ENCODE data around the gene KCNJ10. TPM values are rescaled to one million over a fixed set of nuclear protein-coding genes. Genes with fewer than 3 reads are reported as not detected.

Gene KCNJ10
- total and polyA plus RNA-seq, 4 experiments from 2014 or later, result 0.08 TPM; not detected in 3

- ChIA-PET POLR2A (ENCODE audit: partially characterized antibody) (no interaction called here), CTCF (ENCODE audit: partially characterized antibody) (interaction anchor here (1.0 to 1.5 kb wide), 2 partner anchors 11 to 15 kb away, joined by 3 read pairs; no protein-coding TSS in a partner anchor)
- Histone ChIP-seq H3K36me3 (ENCODE audit: insufficient read depth, low read length) (no peaks in the 10 kb centered on the region), H3K4me1 (ENCODE audit: insufficient read depth, low read length) (peaks cover 11% of the 10 kb centered on the region), H3K27me3 (ENCODE audit: insufficient read depth, low read length) (peaks cover 5% of the 10 kb centered on the region), H3K9me3 (ENCODE audit: control insufficient read depth in 1 of 2, low read length in 2 of 2) (no peaks in the 10 kb centered on the region), H3K27ac (ENCODE audit: low read depth, low read length) (no peak overlapping the region), H3K4me3 (ENCODE audit: low read length in 2 of 2) (no peak overlapping the region)
- intact Hi-C loops (cut with micrococcal nuclease), result no loop called here
- no peak overlapping the region for H3K27ac Mint-ChIP-seq
- no peaks in the 10 kb centered on the region for H3K36me3 Mint-ChIP-seq
- no peaks in the 10 kb centered on the region for H3K9me3 Mint-ChIP-seq
- no peak overlapping the region for H3K4me3 Mint-ChIP-seq
- DNase-seq, result no peak
- peaks cover 6 to 9% (median 7%) of the 10 kb centered on the region in 4 donors for H3K4me1 Mint-ChIP-seq
- peaks cover 31 to 33% of the 10 kb centered on the region in 2 donors for H3K27me3 Mint-ChIP-seq
Observed at GRCh38 chr1:159949981-159950381, 120.0 kb downstream of the KCNJ10 start.

- POLR2A ChIA-PET (ENCODE audit: partially characterized antibody), result no interaction called here
- Histone ChIP-seq H3K27ac (ENCODE audit: low read depth, low read length) (no peak overlapping the region), H3K36me3 (ENCODE audit: insufficient read depth, low read length) (no peaks in the 10 kb centered on the region), H3K4me3 (ENCODE audit: low read length in 2 of 2) (no peak overlapping the region), H3K9me3 (ENCODE audit: control insufficient read depth in 1 of 2, low read length in 2 of 2) (no peaks in the 10 kb centered on the region), H3K4me1 (ENCODE audit: insufficient read depth, low read length) (peaks cover 13% of the 10 kb centered on the region), H3K27me3 (ENCODE audit: insufficient read depth, low read length) (peaks cover 12% of the 10 kb centered on the region)
- DNase-seq, result no peak
- Mint-ChIP-seq H3K4me3 (no peak overlapping the region), H3K27ac (no peak overlapping the region), H3K27me3 (peaks cover 33 to 34% of the 10 kb centered on the region in 2 donors), H3K9me3 (no peaks in the 10 kb centered on the region), H3K36me3 (no peaks in the 10 kb centered on the region), H3K4me1 (peaks cover 8 to 12% (median 10%) of the 10 kb centered on the region in 4 donors)
- intact Hi-C loops (cut with micrococcal nuclease), result no loop called here
- CTCF ChIA-PET (ENCODE audit: partially characterized antibody), result interaction anchor here (1.0 kb wide), 1 partner anchor 10 kb away, joined by 3 read pairs; no protein-coding TSS in a partner anchor
Observed at GRCh38 chr1:159949123-159949522, 120.8 kb downstream of the KCNJ10 start.

Other genes starting within 250 kb of the KCNJ10 start
- gene SLAMF8, start 243.3 kb downstream of the KCNJ10 start, total RNA-seq, result 1 to 10 TPM; 2.0 TPM
- gene SLAMF8, start 243.3 kb downstream of the KCNJ10 start, polyA plus RNA-seq, result not detected
- not detected for gene VSIG8, start 207.5 kb downstream of the KCNJ10 start, total RNA-seq
- gene VSIG8, start 207.5 kb downstream of the KCNJ10 start, polyA plus RNA-seq, result not detected
- gene CFAP45, start 170.0 kb downstream of the KCNJ10 start, total RNA-seq, result under 1 TPM in 1 of 2 experiments, not detected in 1; 0.67 TPM
- under 1 TPM; 0.15 to 0.52 TPM for gene CFAP45, start 170.0 kb downstream of the KCNJ10 start, polyA plus RNA-seq
- gene TAGLN2, start 144.7 kb downstream of the KCNJ10 start, total RNA-seq, result 100 to 1,000 TPM; 196 to 207 TPM
- gene TAGLN2, start 144.7 kb downstream of the KCNJ10 start, polyA plus RNA-seq, result 1,000 to 10,000 TPM; 1,014 to 1,289 TPM
- not detected for gene IGSF9, start 124.5 kb downstream of the KCNJ10 start, total RNA-seq
- gene IGSF9, start 124.5 kb downstream of the KCNJ10 start, polyA plus RNA-seq, result not detected
- gene SLAMF9, start 115.9 kb downstream of the KCNJ10 start, total RNA-seq, result not detected
- not detected for gene SLAMF9, start 115.9 kb downstream of the KCNJ10 start, polyA plus RNA-seq
- 10 to 100 TPM; 11.7 to 12.3 TPM for gene PIGM, start 38.2 kb downstream of the KCNJ10 start, total RNA-seq
- gene PIGM, start 38.2 kb downstream of the KCNJ10 start, polyA plus RNA-seq, result 1 to 10 TPM; 2.9 to 3.5 TPM
- gene KCNJ9, start 11.4 kb upstream of the KCNJ10 start, total RNA-seq, result not detected
- not detected for gene KCNJ9, start 11.4 kb upstream of the KCNJ10 start, polyA plus RNA-seq
- 10 to 100 TPM; 48.8 to 51.2 TPM for gene IGSF8, start 28.5 kb upstream of the KCNJ10 start, total RNA-seq
- 10 to 100 TPM; 36.8 to 46.9 TPM for gene IGSF8, start 28.5 kb upstream of the KCNJ10 start, polyA plus RNA-seq
- not detected for gene ATP1A2, start 45.6 kb upstream of the KCNJ10 start, total RNA-seq
- gene ATP1A2, start 45.6 kb upstream of the KCNJ10 start, polyA plus RNA-seq, result not detected
- not detected for gene ATP1A4, start 81.4 kb upstream of the KCNJ10 start, total RNA-seq
- not detected for gene ATP1A4, start 81.4 kb upstream of the KCNJ10 start, polyA plus RNA-seq
- not detected for gene CASQ1, start 120.4 kb upstream of the KCNJ10 start, total RNA-seq
- not detected for gene CASQ1, start 120.4 kb upstream of the KCNJ10 start, polyA plus RNA-seq
- gene PEA15, start 135.2 kb upstream of the KCNJ10 start, total RNA-seq, result 10 to 100 TPM; 23.1 to 25.1 TPM
- 10 to 100 TPM in 1 of 2 donors, 1 to 10 TPM in 1; 7.6 to 10.0 TPM for gene PEA15, start 135.2 kb upstream of the KCNJ10 start, polyA plus RNA-seq
- gene DCAF8, start 192.4 kb upstream of the KCNJ10 start, total RNA-seq, result 100 to 1,000 TPM; 211 to 223 TPM
- 10 to 100 TPM; 57.5 to 67.8 TPM for gene DCAF8, start 192.4 kb upstream of the KCNJ10 start, polyA plus RNA-seq
- gene PEX19, start 215.0 kb upstream of the KCNJ10 start, total RNA-seq, result 10 to 100 TPM; 53.5 to 60.6 TPM
- 10 to 100 TPM; 41.2 to 84.0 TPM for gene PEX19, start 215.0 kb upstream of the KCNJ10 start, polyA plus RNA-seq

Measured in CD4-positive, alpha-beta memory T cell (primary cell).